HepG2 (cell line): ENCODE measurements around the gene EPHX1. TPM values are rescaled to one million over a fixed set of nuclear protein-coding genes. Genes with fewer than 3 reads are reported as not detected.

Source experiments
- ARNT ChIP-seq: fragments of 450-650 bp; IDR thresholded peaks from 2 replicates; pipeline ENCODE4 v1.6.1; 2017
- ATF1 ChIP-seq: IDR thresholded peaks from 2 replicates; pipeline ENCODE4 v1.6.1; 2016; ENCODE audit warnings: mild to moderate bottlenecking, control low read depth
- ATF2 ChIP-seq: sonication (generic); formaldehyde crosslinking; IDR thresholded peaks from 2 replicates; pipeline ENCODE4 v1.4.0; 2020; ENCODE audit warnings: missing genetic modification reagents
- FOXO1 ChIP-seq: sonication (generic); formaldehyde crosslinking; IDR thresholded peaks from 2 replicates; pipeline ENCODE4 v1.4.0; 2020; ENCODE audit warnings: missing genetic modification reagents
- GLI4 ChIP-seq: sonication (generic); formaldehyde crosslinking; IDR thresholded peaks from 2 replicates; pipeline ENCODE4 v1.5.1; 2020; ENCODE audit warnings: missing genetic modification reagents, mild to moderate bottlenecking, moderate library complexity, borderline replicate concordance
- JARID2 ChIP-seq: sonication (generic); formaldehyde crosslinking; IDR thresholded peaks from 2 replicates; pipeline ENCODE4 v1.8.1; 2023; ENCODE audit warnings: missing genetic modification reagents, inconsistent platforms; ENCODE audit not compliant: insufficient replicate concordance
- JUND ChIP-seq: sonication (generic); formaldehyde crosslinking; IDR thresholded peaks from 2 replicates; pipeline ENCODE4 v1.8.0; 2022; ENCODE audit warnings: mild to moderate bottlenecking, missing genetic modification reagents
- MAFG ChIP-seq: sonication (generic); formaldehyde crosslinking; IDR thresholded peaks from 2 replicates; pipeline ENCODE4 v1.5.1; 2020; ENCODE audit warnings: mild to moderate bottlenecking, missing genetic modification reagents
- NCOR1 ChIP-seq: fragments of 200-600 bp; sonication (generic); IDR thresholded peaks from 2 replicates; pipeline ENCODE4 v1.7.0; 2017; ENCODE audit warnings: antibody characterized with exemption, low read length, borderline replicate concordance
- NR3C1 ChIP-seq: sonication (generic); formaldehyde crosslinking; IDR thresholded peaks from 2 replicates; pipeline ENCODE4 v1.4.0; 2020; ENCODE audit warnings: missing genetic modification reagents
- POLR2A ChIP-seq, 2 experiments: IDR thresholded peaks; 2 replicates each; pipeline ENCODE4 v1.6.1; 2011; ENCODE audit warnings: low read depth in 2 of 2, low read length in 2 of 2, mild to moderate bottlenecking in 1 of 2, moderate library complexity in 1 of 2; ENCODE audit not compliant: insufficient read depth in 1 of 2
- RNF2 ChIP-seq: fragments of 450-650 bp; conservative IDR thresholded peaks from 2 replicates; pipeline ENCODE4 v1.6.1; 2016; ENCODE audit warnings: low read depth
- SOX6 ChIP-seq, 2 experiments: fragments of 450-650 bp in 1 of 2; sonication (generic) in 1 of 2; formaldehyde crosslinking in 1 of 2; IDR thresholded peaks; 2 replicates each; pipeline versions ENCODE4 v1.4.0 to v1.6.1; 2017 to 2020; ENCODE audit warnings: antibody characterized with exemption in 1 of 2, mild to moderate bottlenecking in 1 of 2, missing genetic modification reagents in 1 of 2
- SP140L ChIP-seq: sonication (generic); formaldehyde crosslinking; IDR thresholded peaks from 2 replicates; pipeline ENCODE4 v1.4.0; 2020; ENCODE audit warnings: missing genetic modification reagents, borderline replicate concordance
- U2AF1 ChIP-seq: fragments of 200-400 bp; formaldehyde crosslinking; optimal IDR thresholded peaks from 2 replicates; pipeline ENCODE3; 2017; ENCODE audit warnings: mild to moderate bottlenecking, low read depth, low read length
- ZMYM4 ChIP-seq: sonication (generic); formaldehyde crosslinking; IDR thresholded peaks from 2 replicates; pipeline ENCODE4 v1.8.1; 2023; ENCODE audit warnings: mild to moderate bottlenecking, missing genetic modification reagents
- ZNF143 ChIP-seq: sonication (generic); formaldehyde crosslinking; IDR thresholded peaks from 2 replicates; pipeline ENCODE4 v1.4.0; 2020; ENCODE audit warnings: missing genetic modification reagents
- ZNF205 ChIP-seq: IDR thresholded peaks from 2 replicates; pipeline ENCODE4 v1.6.1; 2018; ENCODE audit warnings: missing biosample characterization, missing genetic modification reagents
- ZNF3 ChIP-seq: IDR thresholded peaks from 2 replicates; pipeline ENCODE4 v1.7.0; 2017; ENCODE audit warnings: inconsistent platforms
- ZNF552 ChIP-seq: sonication (generic); formaldehyde crosslinking; IDR thresholded peaks from 2 replicates; pipeline ENCODE4 v1.9.0; 2022; ENCODE audit warnings: missing genetic modification reagents, mild to moderate bottlenecking, borderline replicate concordance
- ZSCAN20 ChIP-seq: sonication (generic); formaldehyde crosslinking; IDR thresholded peaks from 2 replicates; pipeline ENCODE4 v1.4.0; 2020; ENCODE audit warnings: missing genetic modification reagents, mild to moderate bottlenecking, borderline replicate concordance
- polyA plus RNA-seq, 8 experiments: library from polyadenylated mRNA; depleted of rRNA in 3 of 8; stranded (reverse) in 7 of 8; unstranded in 1 of 8; fragments of >200 nt; fragmentation: Illumina TruSeq in 4 of 8; extraction: Trizol in 4 of 8; gene quantifications; 2 replicates each; pipeline versions ENCODE4 v1.2.1 to v1.2.3, GENCODE V29; 2011 to 2016; ENCODE audit warnings: low read depth in 4 of 8, missing spikeins in 1 of 8, mixed read lengths in 1 of 8; ENCODE audit not compliant: insufficient read depth in 1 of 8
- total RNA-seq, 5 experiments: library from RNA; depleted of rRNA; stranded (reverse); fragments of >200 nt; fragmentation: Illumina TruSeq; extraction: Trizol; gene quantifications; 2 replicates each; pipeline ENCODE4 v1.2.3, GENCODE V29; 2016; ENCODE audit warnings: low read depth in 1 of 5
- TF ChIP-seq, protein P1 (sequence below): sonication (generic); formaldehyde crosslinking; IDR thresholded peaks from 2 replicates; pipeline ENCODE4 v1.5.0; 2020; ENCODE audit warnings: missing genetic modification reagents
- TF ChIP-seq, protein P2 (sequence below): sonication (generic); formaldehyde crosslinking; IDR thresholded peaks from 2 replicates; pipeline ENCODE4 v1.9.0; 2021; ENCODE audit warnings: missing genetic modification reagents, mild to moderate bottlenecking, borderline replicate concordance
- TF ChIP-seq, protein P3 (sequence below): IDR thresholded peaks from 2 replicates; pipeline ENCODE4 v1.6.1; 2012; ENCODE audit warnings: inconsistent platforms
- TF ChIP-seq, protein P4 (sequence below): sonication (generic); formaldehyde crosslinking; IDR thresholded peaks from 2 replicates; pipeline ENCODE4 v1.5.0; 2020; ENCODE audit warnings: missing genetic modification reagents
- TF ChIP-seq, protein P5 (sequence below): sonication (generic); formaldehyde crosslinking; IDR thresholded peaks from 2 replicates; pipeline ENCODE4 v1.8.0; 2022; ENCODE audit warnings: mild to moderate bottlenecking, missing genetic modification reagents, borderline replicate concordance

EPHX1 gene
- total and polyA plus RNA-seq, 2 of the 13 experiments (the other 11 are each of a cell fraction or from before 2014, with no cell fraction given): 27.7 to 36.5 TPM

DNA sequence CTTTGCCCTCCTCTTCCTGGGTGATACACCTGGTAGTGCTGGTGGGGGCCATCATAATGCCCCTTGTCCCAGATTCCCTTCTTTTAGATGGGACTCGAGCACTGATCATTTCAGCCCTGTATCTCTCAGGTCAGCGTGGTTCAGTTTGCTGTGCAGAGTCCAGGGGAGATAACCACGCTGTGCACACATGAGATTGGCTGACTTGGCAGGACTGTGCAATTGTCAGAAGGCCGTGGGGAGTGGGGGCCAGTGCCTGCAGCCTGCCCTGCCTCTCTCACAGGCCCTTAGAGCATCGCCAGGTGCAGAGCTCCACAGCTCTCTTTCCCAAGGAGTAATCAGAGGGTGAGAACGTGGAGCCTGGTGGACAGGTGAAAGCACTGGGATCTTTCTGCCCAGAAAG lies 15.2 kb downstream of the EPHX1 start (continued):
- TF ChIP-seq, protein P1, sequence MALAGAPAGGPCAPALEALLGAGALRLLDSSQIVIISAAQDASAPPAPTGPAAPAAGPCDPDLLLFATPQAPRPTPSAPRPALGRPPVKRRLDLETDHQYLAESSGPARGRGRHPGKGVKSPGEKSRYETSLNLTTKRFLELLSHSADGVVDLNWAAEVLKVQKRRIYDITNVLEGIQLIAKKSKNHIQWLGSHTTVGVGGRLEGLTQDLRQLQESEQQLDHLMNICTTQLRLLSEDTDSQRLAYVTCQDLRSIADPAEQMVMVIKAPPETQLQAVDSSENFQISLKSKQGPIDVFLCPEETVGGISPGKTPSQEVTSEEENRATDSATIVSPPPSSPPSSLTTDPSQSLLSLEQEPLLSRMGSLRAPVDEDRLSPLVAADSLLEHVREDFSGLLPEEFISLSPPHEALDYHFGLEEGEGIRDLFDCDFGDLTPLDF (CRISPR knock-in tag): no peak
- TF ChIP-seq POLR2A (IDR thresholded peaks at IDR 0.05; ENCODE audit: insufficient read depth in 1 of 2, low read depth in 2 of 2, low read length in 2 of 2) (no peak), SP140L (CRISPR knock-in tag) (no peak; the same call in 1 of the 2 replicates), MAFG (CRISPR knock-in tag) (peak; percentile 73; the same call in 1 of the 2 replicates), U2AF1 (no peak), ZNF552 (CRISPR knock-in tag) (no peak), ATF2 (CRISPR knock-in tag) (peak; percentile 83; the same call in 1 of the 2 replicates), ZSCAN20 (no peak), RNF2 (no peak), ZNF3 (no peak), NR3C1 (CRISPR knock-in tag) (no peak), JUND (CRISPR knock-in tag) (no peak), SOX6 (IDR thresholded peaks at IDR 0.05) (no peak), SOX6 (CRISPR knock-in tag; IDR thresholded peaks at IDR 0.05) (peak; percentile 83), NCOR1 (no peak), ZNF143 (CRISPR knock-in tag) (no peak), ATF1 (CRISPR knock-in tag) (no peak), ZNF205 (CRISPR knock-in tag) (0 out of 2 replicates have a peak, but pooled peaks have one; percentile 76), ZMYM4 (CRISPR knock-in tag) (peak; percentile 71), FOXO1 (CRISPR knock-in tag) (no peak; the same call in 1 of the 2 replicates), JARID2 (no peak), GLI4 (CRISPR knock-in tag) (no peak), ARNT (no peak)
- TF ChIP-seq, protein P2, sequence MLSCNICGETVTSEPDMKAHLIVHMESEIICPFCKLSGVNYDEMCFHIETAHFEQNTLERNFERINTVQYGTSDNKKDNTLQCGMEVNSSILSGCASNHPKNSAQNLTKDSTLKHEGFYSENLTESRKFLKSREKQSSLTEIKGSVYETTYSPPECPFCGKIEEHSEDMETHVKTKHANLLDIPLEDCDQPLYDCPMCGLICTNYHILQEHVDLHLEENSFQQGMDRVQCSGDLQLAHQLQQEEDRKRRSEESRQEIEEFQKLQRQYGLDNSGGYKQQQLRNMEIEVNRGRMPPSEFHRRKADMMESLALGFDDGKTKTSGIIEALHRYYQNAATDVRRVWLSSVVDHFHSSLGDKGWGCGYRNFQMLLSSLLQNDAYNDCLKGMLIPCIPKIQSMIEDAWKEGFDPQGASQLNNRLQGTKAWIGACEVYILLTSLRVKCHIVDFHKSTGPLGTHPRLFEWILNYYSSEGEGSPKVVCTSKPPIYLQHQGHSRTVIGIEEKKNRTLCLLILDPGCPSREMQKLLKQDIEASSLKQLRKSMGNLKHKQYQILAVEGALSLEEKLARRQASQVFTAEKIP: no peak
- TF ChIP-seq, protein P3, sequence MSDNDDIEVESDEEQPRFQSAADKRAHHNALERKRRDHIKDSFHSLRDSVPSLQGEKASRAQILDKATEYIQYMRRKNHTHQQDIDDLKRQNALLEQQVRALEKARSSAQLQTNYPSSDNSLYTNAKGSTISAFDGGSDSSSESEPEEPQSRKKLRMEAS: peak; percentile 85
- TF ChIP-seq, protein P4, sequence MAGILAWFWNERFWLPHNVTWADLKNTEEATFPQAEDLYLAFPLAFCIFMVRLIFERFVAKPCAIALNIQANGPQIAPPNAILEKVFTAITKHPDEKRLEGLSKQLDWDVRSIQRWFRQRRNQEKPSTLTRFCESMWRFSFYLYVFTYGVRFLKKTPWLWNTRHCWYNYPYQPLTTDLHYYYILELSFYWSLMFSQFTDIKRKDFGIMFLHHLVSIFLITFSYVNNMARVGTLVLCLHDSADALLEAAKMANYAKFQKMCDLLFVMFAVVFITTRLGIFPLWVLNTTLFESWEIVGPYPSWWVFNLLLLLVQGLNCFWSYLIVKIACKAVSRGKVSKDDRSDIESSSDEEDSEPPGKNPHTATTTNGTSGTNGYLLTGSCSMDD: no peak
- TF ChIP-seq, protein P5, sequence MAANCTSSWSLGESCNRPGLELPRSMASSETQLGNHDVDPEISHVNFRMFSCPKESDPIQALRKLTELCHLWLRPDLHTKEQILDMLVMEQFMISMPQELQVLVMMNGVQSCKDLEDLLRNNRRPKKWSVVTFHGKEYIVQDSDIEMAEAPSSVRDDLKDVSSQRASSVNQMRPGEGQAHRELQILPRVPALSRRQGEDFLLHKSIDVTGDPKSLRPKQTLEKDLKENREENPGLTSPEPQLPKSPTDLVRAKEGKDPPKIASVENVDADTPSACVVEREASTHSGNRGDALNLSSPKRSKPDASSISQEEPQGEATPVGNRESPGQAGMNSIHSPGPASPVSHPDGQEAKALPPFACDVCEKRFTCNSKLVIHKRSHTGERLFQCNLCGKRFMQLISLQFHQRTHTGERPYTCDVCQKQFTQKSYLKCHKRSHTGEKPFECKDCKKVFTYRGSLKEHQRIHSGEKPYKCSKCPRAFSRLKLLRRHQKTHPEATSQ (CRISPR knock-in tag): 0 out of 2 replicates have a peak, but pooled peaks have one; percentile 54
